Testis (tissue), 3 donors: ENCODE measurements around the gene COL6A5. TPM values are rescaled to one million over a fixed set of nuclear protein-coding genes. Genes with fewer than 3 reads are reported as not detected.

Experiments used
- DNase-seq: peaks from one replicate; pipeline ENCODE4 v3.0.0-alpha.2; 2019
- H3K27ac ChIP-seq, 2 donors: fragments of 200-600 bp; sonication (generic); one replicate each; pipeline ENCODE4 v1.5.1; 2019
- H3K27me3 ChIP-seq: fragments of 200-600 bp; sonication (generic); one replicate; pipeline ENCODE4 v1.5.1; 2019
- H3K36me3 ChIP-seq: fragments of 200-600 bp; sonication (generic); one replicate; pipeline ENCODE4 v1.5.1; 2017; ENCODE audit warnings: low read depth; ENCODE audit errors: missing control alignments
- H3K4me1 ChIP-seq: fragments of 200-600 bp; sonication (generic); one replicate; pipeline ENCODE4 v1.5.1; 2019
- H3K4me3 ChIP-seq, 2 donors: fragments of 200-600 bp; sonication (generic); one replicate each; pipeline ENCODE4 v1.5.1; 2017 to 2019
- H3K9me3 ChIP-seq: fragments of 200-600 bp; sonication (generic); one replicate; pipeline ENCODE4 v1.5.1; 2017
- CTCF ChIP-seq, 3 experiments: fragments of 450-650 bp in 2 of 3; fragments of 200-600 bp in 1 of 3; sonication (generic) in 1 of 3; IDR thresholded peaks; one replicate each; pipeline ENCODE4 v1.5.1; 2016 to 2019; ENCODE audit warnings: antibody characterized with exemption in 3 of 3, mild to moderate bottlenecking in 2 of 3, moderate library complexity in 1 of 3
- POLR2A ChIP-seq: fragments of 450-650 bp; IDR thresholded peaks from one replicate; pipeline ENCODE4 v1.6.1; 2017; ENCODE audit warnings: antibody characterized with exemption, mild to moderate bottlenecking, moderate library complexity
- WGBS, 2 donors: methylation state at CpG; one replicate each; pipeline ENCODE4 v1.1.5; 2018; 5-methylcytosine and 5-hydroxymethylcytosine counted together
- intact Hi-C: fragments of 100-400 bp; cut with DNase I; formaldehyde crosslinking; loops from one replicate; pipeline ENCODE4 v1.15.1; 2023; ENCODE audit warnings: low total_unique reads
- polyA plus RNA-seq: library from polyadenylated mRNA; stranded (reverse); fragments of 350-450 nt; fragmentation: Illumina TruSeq; extraction: RNeasy Lipid Tissue Mini Kit (QIAGEN cat#74804); gene quantifications from one replicate; pipeline ENCODE4 v1.2.3, GENCODE V29; 2014; ENCODE audit warnings: low read depth, low replicate concordance; ENCODE audit not compliant: insufficient read depth
- total RNA-seq, 2 donors: library from RNA; depleted of rRNA; stranded (reverse); fragments of >200 nt; gene quantifications; one replicate each; pipeline ENCODE4 v1.2.3, GENCODE V29; 2016

The COL6A5 gene
- total and polyA plus RNA-seq, 3 donors from 2014 or later: 1.5 to 2.6 (median 2.0) TPM

GRCh38 chr3:130380398-130380797 is 34.9 kb downstream of the COL6A5 start:
- Histone ChIP-seq H3K36me3 (no peaks in the 10 kb centered on the region), H3K9me3 (no peaks in the 10 kb centered on the region), H3K27me3 (no peaks in the 10 kb centered on the region), H3K4me3 (no peak overlapping the region), H3K4me1 (no peaks in the 10 kb centered on the region), H3K27ac (no peak overlapping the region)
- TF ChIP-seq POLR2A (no peak), CTCF (IDR thresholded peaks at IDR 0.05) (no peak)
- intact Hi-C loops: no loop called here
- DNase-seq: no peak

GRCh38 chr3:130383424-130383823 is 38.0 kb downstream of the COL6A5 start:
- DNase-seq: no peak
- TF ChIP-seq CTCF (IDR thresholded peaks at IDR 0.05) (no peak), POLR2A (no peak)
- no peaks in the 10 kb centered on the region for H3K36me3 ChIP-seq
- H3K9me3 ChIP-seq: no peaks in the 10 kb centered on the region
- no peak overlapping the region for H3K27ac ChIP-seq
- no peaks in the 10 kb centered on the region for H3K27me3 ChIP-seq
- no peak overlapping the region for H3K4me3 ChIP-seq
- intact Hi-C loops: no loop called here
- WGBS, 2 donors: 62 to 74% methylated on average over 3 of the region's 3 CpGs
- H3K4me1 ChIP-seq: no peaks in the 10 kb centered on the region

GRCh38 chr3:130384476-130385025 is 39.1 kb downstream of the COL6A5 start:
- no peaks in the 10 kb centered on the region for H3K4me1 ChIP-seq
- 33 to 71% methylated on average over 3 of the region's 3 CpGs for WGBS, 2 donors
- H3K9me3 ChIP-seq: no peaks in the 10 kb centered on the region
- H3K27me3 ChIP-seq: no peaks in the 10 kb centered on the region
- H3K36me3 ChIP-seq: no peaks in the 10 kb centered on the region
- no peak overlapping the region for H3K27ac ChIP-seq
- H3K4me3 ChIP-seq: no peak overlapping the region
- intact Hi-C loops: no loop called here
- no peak for DNase-seq
- no peak for TF ChIP-seq POLR2A
- no peak for TF ChIP-seq CTCF (IDR thresholded peaks at IDR 0.05)

GRCh38 chr3:130386604-130387263 is 41.3 kb downstream of the COL6A5 start:
- no peak for DNase-seq
- Histone ChIP-seq H3K36me3 (no peaks in the 10 kb centered on the region), H3K4me1 (no peaks in the 10 kb centered on the region), H3K27me3 (no peaks in the 10 kb centered on the region), H3K9me3 (no peaks in the 10 kb centered on the region), H3K27ac (no peak overlapping the region), H3K4me3 (no peak overlapping the region)
- TF ChIP-seq POLR2A (no peak), CTCF (IDR thresholded peaks at IDR 0.05) (no peak)
- intact Hi-C loops: no loop called here
- 73 to 75% methylated on average over 2 of the region's 2 CpGs for WGBS, 2 donors
